NCI-H82 (cell line): Measurements from ENCODE around the gene DBX1.
"Not testable (repeated sequence)": the region's sequence is repeated elsewhere in the genome, so short reads cannot be mapped to it uniquely, and the experiment has no call there.

Source experiments
- DNase-seq: peaks from one replicate; lab custom pipeline; 2025; lab: John Stamatoyannopoulos, UW

Gene DBX1, protein sequence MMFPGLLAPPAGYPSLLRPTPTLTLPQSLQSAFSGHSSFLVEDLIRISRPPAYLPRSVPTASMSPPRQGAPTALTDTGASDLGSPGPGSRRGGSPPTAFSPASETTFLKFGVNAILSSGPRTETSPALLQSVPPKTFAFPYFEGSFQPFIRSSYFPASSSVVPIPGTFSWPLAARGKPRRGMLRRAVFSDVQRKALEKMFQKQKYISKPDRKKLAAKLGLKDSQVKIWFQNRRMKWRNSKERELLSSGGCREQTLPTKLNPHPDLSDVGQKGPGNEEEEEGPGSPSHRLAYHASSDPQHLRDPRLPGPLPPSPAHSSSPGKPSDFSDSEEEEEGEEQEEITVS

DNA sequence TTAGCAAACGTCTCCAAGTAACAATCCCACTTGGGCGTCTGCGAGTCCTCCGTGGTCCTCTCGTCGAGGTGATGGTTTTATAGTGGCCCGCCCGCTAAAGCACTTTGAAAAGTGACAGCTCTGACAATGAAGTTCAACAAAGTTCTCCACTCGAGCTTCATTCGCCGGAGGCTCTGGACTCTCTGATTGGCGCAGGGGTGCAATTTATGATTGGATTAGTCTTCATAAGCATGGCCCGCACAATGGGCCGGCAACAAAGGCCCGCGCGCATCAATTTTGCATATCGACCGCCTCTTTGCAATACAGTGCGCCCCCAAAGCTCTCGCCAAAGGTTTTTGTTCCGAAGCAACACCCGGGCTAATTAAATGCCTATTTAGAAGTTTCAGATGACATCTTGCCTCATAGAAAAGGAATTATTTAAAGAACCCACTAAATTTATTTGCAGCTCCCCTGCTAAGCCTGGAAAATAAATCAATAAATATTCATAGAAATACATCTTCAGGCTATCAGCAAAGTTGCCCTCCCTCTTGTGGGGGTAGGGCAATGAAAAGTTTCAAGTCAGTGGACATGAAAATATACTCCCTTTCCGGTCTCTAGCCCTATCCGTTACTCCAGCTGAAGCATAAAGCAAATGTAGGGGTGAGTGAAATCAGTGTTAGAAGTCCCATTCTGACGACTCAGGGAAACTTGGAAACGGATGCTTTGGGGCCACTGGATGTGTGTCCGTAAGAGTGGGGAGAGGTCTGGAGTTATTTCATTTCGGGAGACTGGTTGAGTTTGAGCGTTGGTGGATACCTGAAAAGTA, at the start of gene DBX1:
TSS of gene DBX1 (minus strand) at position 51 of the 805 bp plus-strand sequence. CDS start 151 bp downstream, outside the sequence.
- DNase-seq, result peak; percentile 21

- no peak for DNase-seq
These were observed 48.4 kb upstream of the DBX1 start for GRCh38 chr11:20208622-20209111.

- no peak for DNase-seq
These were observed 47.7 kb upstream of the DBX1 start for GRCh38 chr11:20207781-20208621.

DNA sequence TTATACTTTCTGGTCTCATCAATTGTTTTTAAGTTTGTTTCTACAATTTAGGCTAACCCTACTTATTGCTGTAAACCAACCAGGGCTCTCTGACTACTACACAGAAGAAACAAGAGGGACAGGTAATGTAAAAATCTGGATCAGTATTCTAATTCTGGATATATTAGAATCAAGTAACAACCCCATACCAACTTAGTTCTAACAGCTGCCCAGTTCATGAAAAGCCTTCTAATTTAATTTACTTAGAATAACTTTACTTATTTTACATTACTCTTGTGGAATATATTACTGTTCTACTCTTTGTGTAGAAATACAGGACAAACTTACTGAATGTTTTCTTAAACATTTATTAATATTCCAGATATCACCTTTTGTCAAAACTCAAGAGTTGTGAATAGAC, 45.5 kb upstream of the DBX1 start:
- DNase-seq, result no peak

DNA sequence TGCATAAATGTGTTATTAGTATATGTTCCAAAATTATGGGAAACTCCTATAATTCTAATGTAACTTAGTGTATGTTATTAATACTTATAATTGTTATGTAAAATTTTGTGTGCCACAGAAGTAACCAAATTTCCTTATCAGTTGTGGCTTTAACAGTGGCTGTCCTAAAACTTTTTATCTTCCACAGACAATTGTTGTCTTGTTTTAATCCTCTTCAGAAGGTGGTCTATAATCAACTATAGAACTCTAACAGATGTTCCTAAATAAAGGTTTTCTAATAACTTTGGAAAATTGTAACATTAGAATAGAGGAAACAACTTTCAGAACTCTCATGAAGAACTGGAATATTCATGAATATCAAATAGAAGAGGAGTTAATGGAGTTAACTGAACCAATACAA, 44.4 kb upstream of the DBX1 start:
- no peak for DNase-seq

DNA sequence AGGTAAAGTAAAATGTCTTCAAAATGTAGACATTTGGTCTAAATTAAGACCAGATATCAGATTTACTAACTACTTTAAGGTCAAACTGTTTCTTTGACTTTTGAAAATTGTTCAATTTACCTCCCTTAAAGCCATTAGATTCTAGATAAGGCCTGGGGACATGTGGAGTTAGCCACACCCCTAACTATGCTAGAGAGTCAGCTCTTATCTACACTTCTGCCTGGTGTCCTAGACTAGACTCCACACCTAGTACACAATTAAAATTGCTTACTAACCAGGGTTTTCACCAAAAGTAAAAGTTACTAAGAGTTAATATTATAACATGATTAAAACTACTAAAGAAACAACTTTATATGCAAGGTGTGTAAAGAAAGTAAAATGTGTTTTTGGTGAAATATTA, 43.6 kb upstream of the DBX1 start:
- peak; percentile 7 for DNase-seq

GRCh38 chr11:20201231-20201630, 41.0 kb upstream of the DBX1 start:
- no peak for DNase-seq

- DNase-seq, result not testable (repeated sequence)
These were observed 40.2 kb upstream of the DBX1 start for GRCh38 chr11:20200331-20200955.

- peak; percentile 62 for DNase-seq
These were observed 37.6 kb upstream of the DBX1 start for GRCh38 chr11:20197881-20198280.

DNA sequence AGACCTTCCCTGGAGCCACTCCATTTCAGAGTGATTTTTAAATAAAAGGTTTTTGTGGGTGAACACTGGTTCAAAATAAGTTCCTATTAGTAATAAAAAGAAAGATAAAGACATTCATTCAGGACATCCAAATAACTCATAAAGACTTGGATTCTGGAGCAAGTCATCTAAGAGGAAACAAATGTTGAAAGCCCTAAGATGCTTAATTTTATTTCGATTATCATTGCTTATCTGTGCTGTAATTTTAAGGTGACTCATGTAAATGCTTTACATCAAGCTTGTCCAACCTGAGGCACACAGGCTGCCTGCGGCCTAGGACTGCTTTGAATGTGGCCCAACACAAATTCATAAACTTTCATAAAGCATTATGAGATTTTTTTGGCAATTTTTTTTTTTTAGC, 34.2 kb upstream of the DBX1 start:
- DNase-seq, result no peak

DNA sequence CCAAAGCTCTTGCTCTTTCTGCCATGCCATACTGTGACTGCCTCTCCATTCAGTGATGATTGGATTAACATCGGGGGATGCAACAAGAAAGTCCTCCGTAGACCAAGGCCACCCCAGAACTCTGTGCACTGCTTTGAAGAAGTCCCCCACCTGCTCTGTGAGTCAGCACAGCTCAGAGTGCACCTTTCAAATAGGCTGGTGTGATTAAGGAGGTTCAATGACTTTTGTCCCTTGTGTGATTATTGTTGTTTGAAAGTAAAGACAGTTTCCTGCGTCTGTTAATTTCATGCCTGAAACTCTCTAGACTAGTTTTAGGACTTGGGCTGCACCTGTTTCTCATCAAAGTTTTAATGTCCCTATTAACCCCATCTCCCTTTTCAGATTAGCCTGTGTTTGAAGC, 33.0 kb upstream of the DBX1 start:
- peak; percentile 47 for DNase-seq

GRCh38 chr11:20192641-20193040, 32.4 kb upstream of the DBX1 start:
- DNase-seq, result no peak

DNA sequence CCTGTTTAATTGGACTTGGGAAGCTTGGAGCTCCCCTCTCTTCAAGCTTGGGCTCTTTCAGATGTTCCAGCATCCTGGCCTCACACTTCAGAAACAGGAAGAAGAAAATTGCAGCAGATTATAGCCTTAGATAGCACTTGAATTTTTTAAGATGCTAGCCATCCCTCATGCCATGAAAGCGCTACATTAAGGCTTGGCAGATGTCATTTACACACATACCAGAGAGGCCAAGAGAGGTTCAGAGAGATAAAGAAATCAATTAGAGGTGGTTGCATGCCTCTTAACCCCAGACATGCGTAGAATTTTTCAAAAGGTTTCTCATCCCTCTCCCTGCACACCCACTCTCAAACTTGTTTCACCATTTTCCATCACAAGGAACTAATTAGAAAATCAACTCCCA, 31.9 kb upstream of the DBX1 start:
- no peak for DNase-seq

GRCh38 chr11:20178976-20179375, 18.7 kb upstream of the DBX1 start:
- peak; percentile 83 for DNase-seq

GRCh38 chr11:20177136-20177535, 16.9 kb upstream of the DBX1 start:
- peak; percentile 82 for DNase-seq

- DNase-seq, result no peak
These were observed 12.6 kb upstream of the DBX1 start for GRCh38 chr11:20172721-20173447.

- peak; percentile 13 for DNase-seq
These were observed 3.7 kb upstream of the DBX1 start for GRCh38 chr11:20163783-20164481.

GRCh38 chr11:20162824-20163782, 2.8 kb upstream of the DBX1 start:
- DNase-seq, result peak; percentile 34
